GM03348 (cell line): Measurements from ENCODE around the gene CCL27.

Experiments used
- DNase-seq: peaks from one replicate; pipeline ENCODE4 v3.0.0; 2012; ENCODE audit warnings: low spot score

CCL27 gene

GRCh38 chr9:34627716-34628655 is 34.5 kb downstream of the CCL27 start:
- DNase-seq: no peak

- DNase-seq: no peak
These were observed 37.3 kb downstream of the CCL27 start for GRCh38 chr9:34625186-34625486.

- no peak for DNase-seq
These were observed 37.8 kb downstream of the CCL27 start for GRCh38 chr9:34624475-34625185.

DNA sequence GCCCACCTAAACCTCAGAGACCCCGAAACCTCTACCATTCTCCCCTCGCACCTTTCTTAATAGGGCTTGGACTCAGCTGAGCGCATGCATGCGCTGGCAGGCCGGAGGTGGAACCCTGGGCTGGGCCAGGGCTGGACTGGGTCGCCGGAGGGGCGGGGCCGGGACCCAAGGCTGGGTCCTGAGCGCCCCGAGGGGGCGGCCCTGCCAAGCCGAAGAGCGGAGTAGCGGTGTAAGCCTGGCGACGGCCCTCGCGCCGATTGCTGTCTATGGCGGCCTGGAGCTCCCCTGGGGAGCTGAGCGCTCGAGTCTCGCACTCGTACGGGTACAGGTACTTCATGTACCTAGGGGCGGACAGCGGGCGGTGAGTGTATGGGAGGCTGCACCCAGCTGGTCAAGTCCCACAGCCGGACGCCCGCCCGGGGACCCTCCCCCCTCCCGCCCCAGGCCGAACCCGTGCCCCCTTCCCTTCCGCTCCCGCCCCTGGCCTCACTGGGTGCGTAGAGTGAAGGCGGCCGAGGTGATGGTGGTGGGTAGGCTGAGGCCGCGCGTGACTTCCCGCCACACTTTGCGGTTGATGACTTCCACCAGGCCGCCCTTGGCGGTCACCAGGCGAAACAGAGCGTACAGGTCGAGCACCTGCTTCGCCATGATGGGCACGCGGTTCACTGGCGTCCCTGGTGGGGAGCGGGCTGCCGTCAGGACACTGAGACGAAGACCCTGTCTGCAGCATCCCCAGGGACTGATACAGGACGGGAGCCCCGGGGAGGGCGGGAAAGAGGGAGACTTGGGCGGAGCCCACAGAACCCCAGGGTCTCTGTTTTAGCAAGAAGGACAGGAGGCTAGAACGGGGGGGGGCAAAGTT is 38.9 kb downstream of the CCL27 start:
- no peak for DNase-seq

DNA sequence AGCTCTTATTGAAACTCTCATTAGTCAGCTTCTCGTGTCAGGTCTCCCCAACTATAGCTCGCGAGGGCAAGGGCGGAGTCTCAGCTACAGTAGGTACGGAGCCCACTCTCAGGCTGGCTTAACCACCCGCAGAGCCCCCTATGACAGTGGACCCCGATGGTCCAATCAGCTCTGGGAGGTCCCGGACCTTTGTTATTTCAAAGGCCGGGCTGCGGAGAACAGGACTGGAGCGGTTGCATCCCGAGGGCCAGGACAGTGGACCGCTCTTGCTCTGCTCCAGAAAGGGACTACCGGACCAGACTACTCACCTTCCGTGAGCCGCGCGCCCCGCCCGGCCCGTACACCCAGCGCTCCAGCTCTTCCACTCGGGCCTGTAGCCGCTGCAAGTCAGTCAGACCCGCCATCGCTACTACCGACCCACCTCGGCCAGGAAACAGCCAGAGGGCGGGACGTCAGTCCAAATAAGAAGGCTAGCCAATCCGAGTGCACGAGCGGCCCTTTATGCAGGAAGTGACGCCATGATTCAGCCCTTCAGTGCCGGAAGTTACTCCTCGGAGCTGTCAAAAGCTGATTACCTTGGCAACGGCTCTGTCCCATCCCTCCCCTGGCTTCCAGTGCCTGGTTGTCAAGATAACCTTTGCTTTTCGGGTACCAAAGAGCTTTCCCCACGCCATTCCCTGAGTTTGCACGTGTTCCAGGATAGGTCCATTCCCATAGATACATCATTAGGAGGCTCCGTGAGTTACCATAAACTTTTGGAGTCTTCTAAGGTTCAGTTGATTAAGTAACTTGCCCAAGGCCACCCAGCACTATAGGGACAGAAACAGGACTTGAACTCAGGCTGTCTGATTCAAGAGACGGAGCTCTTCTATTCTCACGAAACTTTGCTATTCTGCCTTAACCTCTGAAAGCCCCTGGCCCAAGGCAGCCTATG is 42.1 kb downstream of the CCL27 start, which contains the start of gene DCTN3:
Gene DCTN3, minus strand, starts transcription at position 435 of the 934 bp plus-strand sequence. Its CDS starts 31 bp downstream, at position 404.
- DNase-seq: peak; percentile 97

DNA sequence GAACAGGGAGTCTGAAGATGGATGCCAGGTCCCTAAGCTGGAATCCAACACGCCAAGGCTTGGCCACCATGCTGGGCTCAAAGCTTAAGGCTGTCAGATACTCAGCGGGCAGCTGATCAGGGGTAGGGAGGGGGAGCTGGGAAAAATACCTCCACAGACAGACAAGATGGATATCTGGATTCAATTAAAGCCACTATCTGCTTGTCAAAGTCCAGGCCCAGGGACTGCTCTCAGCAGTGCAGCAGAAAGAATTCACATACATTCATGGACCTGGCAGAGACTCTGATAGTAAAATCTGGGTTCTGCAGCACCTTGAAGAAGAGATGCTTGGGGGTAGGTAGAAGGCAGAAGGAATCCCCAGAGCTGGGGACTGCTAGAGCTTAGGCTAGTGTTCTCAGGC is 47.3 kb downstream of the CCL27 start:
- no peak for DNase-seq

GRCh38 chr9:34612788-34613390 is 49.6 kb downstream of the CCL27 start:
- peak; percentile 88 for DNase-seq
